SK-N-SH treated with all-trans-retinoic acid at 6 μM for 48 hours (cell line): ENCODE results near the gene DPP9.

Experiments
- ATAC-seq: fragments of 200-7000 bp; cut with Tn5 transposase; 3 replicates; pipeline ENCODE4 v1.9.1; 2020; ENCODE audit warnings: mild to moderate bottlenecking, moderate library complexity
- BACH2 ChIP-seq: fragments of 250-450 bp; sonication (Bioruptor Pico); IDR thresholded peaks from 2 replicates; pipeline ENCODE4 v1.9.0; 2021; ENCODE audit warnings: mild to moderate bottlenecking, borderline replicate concordance
- CSDC2 ChIP-seq: fragments of 250-450 bp; sonication (Bioruptor Pico); IDR thresholded peaks from 2 replicates; pipeline ENCODE4 v1.5.0; 2020; ENCODE audit warnings: mild to moderate bottlenecking, moderate library complexity
- GLIS3 ChIP-seq: fragments of 250-450 bp; sonication (Bioruptor Pico); IDR thresholded peaks from 2 replicates; pipeline ENCODE4 v1.5.0; 2020; ENCODE audit warnings: mild to moderate bottlenecking, moderate library complexity
- ISL1 ChIP-seq: fragments of 250-450 bp; sonication (Bioruptor Pico); IDR thresholded peaks from 2 replicates; pipeline ENCODE4 v2.1.2; 2022; ENCODE audit warnings: mild to moderate bottlenecking, moderate library complexity
- POU6F1 ChIP-seq: fragments of 250-450 bp; sonication (Bioruptor Pico); IDR thresholded peaks from 2 replicates; pipeline ENCODE4 v1.8.0; 2021; ENCODE audit warnings: low read depth, mild to moderate bottlenecking, moderate library complexity, borderline replicate concordance
- PPARA ChIP-seq: fragments of 250-450 bp; sonication (Bioruptor Pico); IDR thresholded peaks from 2 replicates; pipeline ENCODE4 v1.5.0; 2020; ENCODE audit warnings: mild to moderate bottlenecking, borderline replicate concordance
- RARB ChIP-seq: fragments of 250-450 bp; sonication (Bioruptor Pico); IDR thresholded peaks from 2 replicates; pipeline ENCODE4 v1.8.0; 2021; ENCODE audit warnings: mild to moderate bottlenecking, moderate library complexity
- SNAI2 ChIP-seq: fragments of 250-450 bp; sonication (Bioruptor Pico); IDR thresholded peaks from 2 replicates; pipeline ENCODE4 v1.5.0; 2020; ENCODE audit warnings: mild to moderate bottlenecking, moderate library complexity
- TCF4 ChIP-seq: fragments of 250-450 bp; sonication (Bioruptor Pico); IDR thresholded peaks from 2 replicates; pipeline ENCODE4 v1.8.0; 2021; ENCODE audit warnings: mild to moderate bottlenecking, moderate library complexity, borderline replicate concordance
- TOX ChIP-seq: fragments of 250-450 bp; sonication (Bioruptor Pico); IDR thresholded peaks from 2 replicates; pipeline ENCODE4 v1.8.0; 2021; ENCODE audit warnings: mild to moderate bottlenecking, moderate library complexity, borderline replicate concordance
- TSHZ2 ChIP-seq: fragments of 250-450 bp; sonication (Bioruptor Pico); IDR thresholded peaks from 2 replicates; pipeline ENCODE4 v1.5.0; 2020; ENCODE audit warnings: mild to moderate bottlenecking, moderate library complexity
- ZC3H10 ChIP-seq: fragments of 250-450 bp; sonication (Bioruptor Pico); IDR thresholded peaks from 2 replicates; pipeline ENCODE4 v1.5.1; 2021; ENCODE audit warnings: mild to moderate bottlenecking, moderate library complexity
- ZFP3 ChIP-seq: fragments of 250-450 bp; sonication (Bioruptor Pico); IDR thresholded peaks from 2 replicates; pipeline ENCODE4 v1.5.0; 2020; ENCODE audit warnings: mild to moderate bottlenecking, moderate library complexity
- ZFP30 ChIP-seq: fragments of 450-650 bp; formaldehyde crosslinking; IDR thresholded peaks from 2 replicates; pipeline ENCODE4 v1.5.0; 2022; ENCODE audit warnings: mild to moderate bottlenecking, moderate library complexity
- ZNF565 ChIP-seq: fragments of 450-650 bp; formaldehyde crosslinking; conservative IDR thresholded peaks from 2 replicates; pipeline ENCODE4 v1.5.0; 2020; ENCODE audit warnings: low read depth, mild to moderate bottlenecking, moderate library complexity
- ZNF8 ChIP-seq: fragments of 450-650 bp; formaldehyde crosslinking; IDR thresholded peaks from 2 replicates; pipeline ENCODE4 v1.5.0; 2020; ENCODE audit warnings: mild to moderate bottlenecking, moderate library complexity
- TF ChIP-seq, protein P1 (sequence below): fragments of 250-450 bp; sonication (Bioruptor Pico); IDR thresholded peaks from 2 replicates; pipeline ENCODE4 v1.8.0; 2020; ENCODE audit warnings: mild to moderate bottlenecking, moderate library complexity, borderline replicate concordance
- TF ChIP-seq, protein P2 (sequence below): fragments of 250-450 bp; sonication (Bioruptor Pico); IDR thresholded peaks from 2 replicates; pipeline ENCODE4 v1.5.1; 2020; ENCODE audit warnings: low read depth, mild to moderate bottlenecking, moderate library complexity
- TF ChIP-seq, protein P3 (sequence below): fragments of 250-450 bp; sonication (Bioruptor Pico); IDR thresholded peaks from 2 replicates; pipeline ENCODE4 v1.5.1; 2021; ENCODE audit warnings: mild to moderate bottlenecking, moderate library complexity

Gene DPP9

GRCh38 chr19:4633140-4633967 lies 90.3 kb downstream of the DPP9 start:
- peak; percentile 73 for ATAC-seq
- TF ChIP-seq CSDC2 (CRISPR knock-in tag), result no peak
- no peak for TF ChIP-seq ZNF8 (CRISPR knock-in tag)
- TF ChIP-seq ZNF565 (CRISPR knock-in tag), result no peak
- TF ChIP-seq POU6F1 (CRISPR knock-in tag), result no peak
- no peak for TF ChIP-seq ISL1
- TF ChIP-seq PPARA, result no peak
- TF ChIP-seq BACH2 (CRISPR knock-in tag), result no peak
- TF ChIP-seq RARB (CRISPR knock-in tag), result no peak
- no peak for TF ChIP-seq SNAI2
- TF ChIP-seq TSHZ2 (CRISPR knock-in tag), result no peak
- TF ChIP-seq, protein P1, sequence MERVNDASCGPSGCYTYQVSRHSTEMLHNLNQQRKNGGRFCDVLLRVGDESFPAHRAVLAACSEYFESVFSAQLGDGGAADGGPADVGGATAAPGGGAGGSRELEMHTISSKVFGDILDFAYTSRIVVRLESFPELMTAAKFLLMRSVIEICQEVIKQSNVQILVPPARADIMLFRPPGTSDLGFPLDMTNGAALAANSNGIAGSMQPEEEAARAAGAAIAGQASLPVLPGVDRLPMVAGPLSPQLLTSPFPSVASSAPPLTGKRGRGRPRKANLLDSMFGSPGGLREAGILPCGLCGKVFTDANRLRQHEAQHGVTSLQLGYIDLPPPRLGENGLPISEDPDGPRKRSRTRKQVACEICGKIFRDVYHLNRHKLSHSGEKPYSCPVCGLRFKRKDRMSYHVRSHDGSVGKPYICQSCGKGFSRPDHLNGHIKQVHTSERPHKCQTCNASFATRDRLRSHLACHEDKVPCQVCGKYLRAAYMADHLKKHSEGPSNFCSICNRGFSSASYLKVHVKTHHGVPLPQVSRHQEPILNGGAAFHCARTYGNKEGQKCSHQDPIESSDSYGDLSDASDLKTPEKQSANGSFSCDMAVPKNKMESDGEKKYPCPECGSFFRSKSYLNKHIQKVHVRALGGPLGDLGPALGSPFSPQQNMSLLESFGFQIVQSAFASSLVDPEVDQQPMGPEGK (CRISPR knock-in tag), result no peak
- TF ChIP-seq GLIS3, result no peak
- TF ChIP-seq, protein P2, sequence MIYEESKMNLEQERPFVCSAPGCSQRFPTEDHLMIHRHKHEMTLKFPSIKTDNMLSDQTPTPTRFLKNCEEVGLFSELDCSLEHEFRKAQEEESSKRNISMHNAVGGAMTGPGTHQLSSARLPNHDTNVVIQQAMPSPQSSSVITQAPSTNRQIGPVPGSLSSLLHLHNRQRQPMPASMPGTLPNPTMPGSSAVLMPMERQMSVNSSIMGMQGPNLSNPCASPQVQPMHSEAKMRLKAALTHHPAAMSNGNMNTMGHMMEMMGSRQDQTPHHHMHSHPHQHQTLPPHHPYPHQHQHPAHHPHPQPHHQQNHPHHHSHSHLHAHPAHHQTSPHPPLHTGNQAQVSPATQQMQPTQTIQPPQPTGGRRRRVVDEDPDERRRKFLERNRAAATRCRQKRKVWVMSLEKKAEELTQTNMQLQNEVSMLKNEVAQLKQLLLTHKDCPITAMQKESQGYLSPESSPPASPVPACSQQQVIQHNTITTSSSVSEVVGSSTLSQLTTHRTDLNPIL (CRISPR knock-in tag), result no peak
- no peak for TF ChIP-seq TCF4 (CRISPR knock-in tag)
- no peak for TF ChIP-seq ZC3H10 (CRISPR knock-in tag)
- TF ChIP-seq, protein P3, sequence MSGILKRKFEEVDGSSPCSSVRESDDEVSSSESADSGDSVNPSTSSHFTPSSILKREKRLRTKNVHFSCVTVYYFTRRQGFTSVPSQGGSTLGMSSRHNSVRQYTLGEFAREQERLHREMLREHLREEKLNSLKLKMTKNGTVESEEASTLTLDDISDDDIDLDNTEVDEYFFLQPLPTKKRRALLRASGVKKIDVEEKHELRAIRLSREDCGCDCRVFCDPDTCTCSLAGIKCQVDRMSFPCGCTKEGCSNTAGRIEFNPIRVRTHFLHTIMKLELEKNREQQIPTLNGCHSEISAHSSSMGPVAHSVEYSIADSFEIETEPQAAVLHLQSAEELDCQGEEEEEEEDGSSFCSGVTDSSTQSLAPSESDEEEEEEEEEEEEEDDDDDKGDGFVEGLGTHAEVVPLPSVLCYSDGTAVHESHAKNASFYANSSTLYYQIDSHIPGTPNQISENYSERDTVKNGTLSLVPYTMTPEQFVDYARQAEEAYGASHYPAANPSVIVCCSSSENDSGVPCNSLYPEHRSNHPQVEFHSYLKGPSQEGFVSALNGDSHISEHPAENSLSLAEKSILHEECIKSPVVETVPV (CRISPR knock-in tag), result no peak
- TF ChIP-seq TOX (CRISPR knock-in tag), result no peak
- no peak for TF ChIP-seq ZFP3 (CRISPR knock-in tag)
- TF ChIP-seq ZFP30 (CRISPR knock-in tag), result no peak
